HG03196 (cell line): Measurements from ENCODE around the gene TRAPPC2.
A peak's percentile ranks its signal among the peaks of the same experiment; 100 is the strongest.

Source experiments
- ATAC-seq: cut with Tn5 transposase; IDR thresholded peaks from one replicate; pipeline ENCODE4 v1.9.1; 2021; ENCODE audit not compliant: unreplicated experiment

TRAPPC2 gene

GRCh38 chrX:13734278-13735172 lies at the start of gene TRAPPC2, which contains the start of gene OFD1:
TSS of gene TRAPPC2 (minus strand) at chrX:13734620. CDS start at chrX:13719963, 14,657 bp downstream.
TSS of gene OFD1 (plus strand) at chrX:13734748. CDS start at chrX:13735072, 324 bp downstream.
- ATAC-seq, result peak; percentile 90

GRCh38 chrX:13780868-13781427 lies 46.5 kb upstream of the TRAPPC2 start:
- ATAC-seq, result no peak

DNA sequence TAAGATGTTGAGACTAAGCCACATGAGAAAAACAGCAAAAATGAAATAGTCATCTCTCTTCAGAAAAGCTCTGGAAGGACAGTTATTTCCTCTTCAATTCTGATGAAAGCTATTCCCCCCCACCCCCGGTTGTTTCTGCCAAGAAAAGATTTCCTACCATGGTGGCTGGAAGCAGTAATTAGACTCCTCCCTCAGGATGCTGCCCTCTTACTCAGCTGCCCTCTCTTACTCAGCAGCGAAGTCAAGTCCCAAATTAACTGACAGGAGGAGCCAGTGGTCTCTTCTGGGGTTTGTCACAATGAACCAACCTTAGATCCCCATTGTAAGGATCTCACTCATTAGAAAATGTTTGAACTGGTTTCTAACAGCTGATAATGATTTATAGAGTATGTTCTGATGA lies 44.5 kb upstream of the TRAPPC2 start:
- ATAC-seq, result no peak

- no peak for ATAC-seq
Observed at GRCh38 chrX:13776387-13776786, 42.0 kb upstream of the TRAPPC2 start.

DNA sequence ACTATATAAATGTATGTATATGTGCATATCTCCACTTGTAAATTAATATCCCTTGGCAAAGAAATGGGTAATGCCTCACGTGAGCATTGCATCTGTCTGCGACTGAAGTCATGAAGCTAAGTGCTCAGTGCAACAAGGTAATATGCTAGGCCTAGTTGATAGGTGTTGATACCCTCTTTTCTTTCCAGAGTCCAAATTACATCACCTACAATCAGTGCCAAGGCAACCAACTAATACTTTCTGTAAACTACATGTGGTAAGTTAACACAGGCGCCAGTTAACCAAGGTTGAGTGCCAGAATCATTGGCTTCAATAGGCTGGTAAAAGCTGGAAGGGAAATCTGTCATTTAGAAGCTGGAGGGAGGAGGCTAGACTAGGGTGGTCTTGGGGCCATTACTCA lies 41.4 kb upstream of the TRAPPC2 start:
- ATAC-seq, result no peak

DNA sequence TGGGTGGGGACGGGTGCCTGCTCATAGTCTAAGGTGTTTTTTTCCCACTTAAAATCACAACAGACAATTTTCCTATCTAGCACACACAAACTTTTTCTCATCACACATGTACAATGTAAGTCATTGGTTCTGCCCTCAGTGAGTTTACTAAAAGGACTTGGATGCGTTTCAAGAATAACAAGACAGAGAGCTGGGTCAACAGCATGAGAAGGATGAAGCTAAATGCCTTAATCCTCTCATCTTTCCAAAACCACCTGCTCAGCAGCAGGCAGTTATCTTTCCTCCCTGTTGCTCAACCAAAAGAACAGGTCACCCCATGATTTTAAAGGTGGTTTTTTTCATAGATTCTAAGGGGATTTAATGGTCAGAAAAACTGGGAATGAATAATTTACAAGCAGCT lies 40.3 kb upstream of the TRAPPC2 start:
- no peak for ATAC-seq

GRCh38 chrX:13770013-13770535 lies 35.7 kb upstream of the TRAPPC2 start:
- no peak for ATAC-seq

DNA sequence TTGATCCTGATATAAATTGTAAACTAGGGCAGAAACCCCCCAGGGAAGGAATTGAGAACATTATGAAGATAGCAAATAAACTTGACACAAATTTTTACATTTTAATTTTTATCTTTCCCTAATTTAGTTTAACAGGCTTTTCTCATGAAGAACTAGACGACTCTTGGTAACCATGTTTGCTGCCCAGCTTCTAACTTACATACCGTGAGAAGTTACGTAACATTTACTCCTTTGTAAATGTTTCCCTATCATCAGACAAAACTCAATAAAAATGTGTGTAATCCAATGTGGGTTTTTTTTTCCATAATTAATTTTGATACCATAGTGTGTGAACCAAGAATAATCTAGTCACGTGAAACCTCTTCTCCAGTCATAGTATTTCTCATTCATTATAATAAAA lies 34.5 kb upstream of the TRAPPC2 start:
- ATAC-seq, result no peak

DNA sequence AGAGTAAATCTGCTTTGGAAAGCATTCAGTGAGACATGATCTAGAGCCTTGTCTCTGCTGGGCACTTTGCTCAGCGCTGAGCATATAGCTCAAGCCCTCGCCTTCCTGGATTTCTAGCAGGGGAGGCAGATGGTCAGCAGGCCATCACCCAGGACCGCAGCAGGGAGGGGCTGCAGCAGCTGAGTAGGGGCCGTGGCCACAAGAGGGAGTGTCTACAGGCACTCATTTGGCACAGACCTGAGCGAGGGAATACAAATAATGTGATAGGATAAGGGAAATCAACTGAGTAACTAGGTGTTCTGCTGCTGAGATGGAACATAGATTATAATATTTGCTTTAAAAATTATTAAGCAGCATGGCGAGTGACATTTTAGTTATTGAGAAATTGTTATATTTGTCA lies 30.3 kb upstream of the TRAPPC2 start:
- no peak for ATAC-seq

GRCh38 chrX:13764281-13764680 lies 29.9 kb upstream of the TRAPPC2 start:
- no peak for ATAC-seq

DNA sequence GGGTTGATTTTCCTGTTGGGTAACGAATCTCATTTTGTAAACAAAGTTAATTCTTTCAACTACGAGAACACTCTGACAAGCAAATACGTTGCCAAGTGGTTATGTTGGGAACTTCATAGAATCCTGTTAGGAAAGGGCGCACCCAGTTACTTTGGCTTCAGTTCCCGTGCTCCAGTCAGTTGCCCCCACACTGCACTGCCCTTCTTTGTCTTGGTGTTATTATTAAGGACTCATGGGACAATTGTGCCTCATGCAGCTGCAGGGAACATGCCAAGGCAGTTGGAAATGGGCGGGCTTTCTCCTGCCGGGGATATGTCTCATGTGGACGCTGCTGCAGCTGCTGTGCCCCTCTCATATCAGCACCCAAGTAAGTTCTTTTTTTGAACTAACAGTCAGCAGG lies 29.1 kb upstream of the TRAPPC2 start:
- ATAC-seq, result no peak

DNA sequence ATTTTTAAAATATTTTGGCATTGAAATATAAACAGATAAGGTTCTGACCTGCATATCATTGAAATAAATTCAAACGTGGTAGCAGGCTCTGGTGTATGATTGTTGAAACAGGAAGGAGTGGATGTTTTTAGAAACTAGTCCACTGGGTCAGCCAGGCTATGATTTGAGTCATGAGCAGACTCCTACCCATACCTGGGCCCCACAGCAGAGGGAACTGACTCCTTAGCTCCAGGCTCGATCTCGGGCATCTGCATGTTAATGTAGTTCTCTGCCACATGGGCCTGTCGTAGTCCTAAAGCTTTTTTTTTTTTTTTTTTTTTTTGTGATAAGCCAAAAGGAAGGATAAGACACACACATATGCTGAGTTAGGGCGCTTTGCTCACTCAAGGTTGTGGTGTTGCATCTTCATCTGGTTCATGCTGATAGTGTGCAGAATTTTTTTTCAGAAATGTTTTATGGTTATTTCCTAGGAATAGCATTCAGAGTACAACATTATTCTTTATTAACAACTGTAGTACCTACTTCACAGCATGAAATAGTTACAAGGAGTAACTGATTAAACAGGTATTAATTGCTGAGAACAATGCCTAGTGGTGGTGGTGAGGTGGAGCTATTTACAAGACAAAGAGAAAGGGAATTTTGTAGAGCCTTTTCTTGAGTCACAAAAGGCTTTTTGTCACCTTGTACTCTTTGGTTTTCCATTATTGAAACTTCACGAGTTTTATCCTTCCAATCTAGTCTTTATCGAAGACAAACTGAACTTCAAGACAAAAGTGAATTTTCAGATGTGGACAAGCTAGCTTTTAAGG lies 27.4 kb upstream of the TRAPPC2 start:
- ATAC-seq, result no peak

- no peak for ATAC-seq
Observed at GRCh38 chrX:13760426-13760825, 26.0 kb upstream of the TRAPPC2 start.

GRCh38 chrX:13759152-13759718 lies 24.8 kb upstream of the TRAPPC2 start:
- peak; percentile 58 for ATAC-seq

- ATAC-seq, result no peak
Observed at GRCh38 chrX:13756381-13756780, 22.0 kb upstream of the TRAPPC2 start.

DNA sequence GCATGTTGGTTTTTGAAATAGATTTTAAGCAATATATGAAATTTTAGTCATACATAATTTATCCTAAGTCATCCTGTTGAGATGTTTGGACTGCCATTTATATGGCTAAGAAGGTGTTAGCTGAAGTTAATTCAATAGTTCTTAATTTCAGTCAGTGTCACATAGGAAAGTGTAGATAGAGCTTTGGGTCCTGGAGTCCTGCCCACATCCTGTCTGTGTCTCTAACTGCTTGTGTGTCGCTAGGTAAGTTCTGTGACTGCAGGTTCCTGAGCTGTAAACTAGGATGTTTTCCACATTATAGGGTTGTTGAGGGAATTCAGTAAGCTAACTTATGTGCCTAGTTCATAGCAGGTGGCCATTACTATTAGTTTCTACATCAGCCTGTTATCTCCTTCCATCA lies 20.8 kb upstream of the TRAPPC2 start:
- ATAC-seq, result no peak

DNA sequence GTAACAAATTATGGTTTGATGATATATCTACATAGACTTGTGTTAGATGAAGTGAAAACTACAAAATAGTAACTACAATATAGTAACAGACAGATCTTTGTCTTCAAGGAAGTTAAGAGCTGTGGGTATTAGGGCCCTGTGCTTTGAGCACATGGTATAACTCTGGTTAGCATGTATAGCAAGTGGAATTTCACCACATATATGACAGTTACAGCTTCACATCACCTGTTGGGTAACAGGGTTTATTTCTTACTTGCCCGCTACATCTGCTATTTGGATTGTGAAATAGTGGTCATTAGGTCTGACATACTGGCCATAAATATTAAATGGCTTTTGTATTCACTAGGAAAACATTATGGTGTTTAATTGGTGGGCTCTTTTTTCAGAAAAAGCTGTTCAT lies 20.3 kb upstream of the TRAPPC2 start:
- ATAC-seq, result no peak

- ATAC-seq, result peak; percentile 61
Observed at GRCh38 chrX:13752646-13753045, 18.2 kb upstream of the TRAPPC2 start.

GRCh38 chrX:13752141-13752540 lies 17.7 kb upstream of the TRAPPC2 start:
- no peak for ATAC-seq

DNA sequence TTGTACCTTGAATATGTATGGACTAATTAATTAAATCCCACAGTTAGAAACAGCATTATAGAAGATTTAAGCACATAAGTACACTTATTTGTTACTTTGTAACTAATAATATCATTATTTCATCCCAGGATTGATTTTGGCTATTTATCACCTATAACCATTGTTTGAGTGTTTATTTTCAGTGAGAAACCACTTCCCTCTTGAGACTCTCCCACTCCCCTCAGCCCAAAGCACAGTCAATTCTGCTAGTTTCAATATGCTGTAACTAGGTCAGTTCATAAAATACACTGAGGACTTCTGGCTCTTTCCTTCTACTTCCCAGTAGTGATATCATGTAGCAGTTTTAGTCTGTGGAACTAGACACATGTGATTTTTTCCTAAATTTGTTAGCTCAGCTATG lies 16.4 kb upstream of the TRAPPC2 start:
- no peak for ATAC-seq

DNA sequence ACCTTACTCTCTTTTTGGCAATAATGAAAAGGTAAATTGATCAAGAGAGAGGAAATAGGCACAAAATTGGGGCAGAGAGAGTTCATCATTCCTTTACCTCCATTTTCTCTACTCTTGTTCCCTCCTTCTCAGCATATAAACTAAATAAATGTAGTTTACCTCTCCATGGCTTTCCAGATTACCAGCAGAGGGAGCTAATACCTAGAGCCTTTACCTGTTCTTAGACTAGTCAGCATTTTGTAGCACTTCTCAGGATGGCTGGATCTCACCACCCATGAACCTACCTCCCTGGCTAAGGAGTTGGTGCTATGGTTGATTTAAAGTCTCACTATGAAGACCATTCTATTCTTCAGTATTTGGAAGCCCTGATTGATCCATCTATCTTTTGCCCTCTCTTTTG lies 15.8 kb upstream of the TRAPPC2 start:
- ATAC-seq, result no peak
